WTC11 (cell line): ENCODE measurements around the gene TBX5. TPM values are rescaled to one million over a fixed set of nuclear protein-coding genes. Genes with fewer than 3 reads are reported as not detected.
A peak's percentile ranks its signal among the peaks of the same experiment; 100 is the strongest.

Source experiments
- ATAC-seq: fragments of 200-7000 bp; cut with Tn5 transposase; 2 replicates; pipeline ENCODE4 v1.10.0; 2021; ENCODE audit warnings: mild to moderate bottlenecking, moderate library complexity
- CTCF ChIA-PET: fragments of 300-600 bp; sonication (Branson Sonifier 250); formaldehyde crosslinking; loops from one replicate; lab custom pipeline; 2021; ENCODE audit warnings: antibody characterized with exemption; lab: Charles Lee
- POLR2A ChIA-PET: fragments of 350-600 bp; sonication (Branson Sonifier 250); formaldehyde crosslinking; loops from one replicate; lab custom pipeline; 2021; ENCODE audit warnings: antibody characterized with exemption; lab: Charles Lee
- DNase-seq: peaks from one replicate; pipeline ENCODE4 v3.0.0; 2021; ENCODE audit warnings: low spot score
- H3K27ac Mint-ChIP-seq: 2 replicates; pipeline ENCODE4 v1.8.0; 2021; ENCODE audit warnings: mixed read lengths
- H3K27me3 Mint-ChIP-seq: 2 replicates; pipeline ENCODE4 v1.8.0; 2021; ENCODE audit warnings: low read depth, mild to moderate bottlenecking, moderate library complexity, mixed read lengths
- H3K36me3 Mint-ChIP-seq: 2 replicates; pipeline ENCODE4 v1.8.0; 2021; ENCODE audit warnings: mixed read lengths
- H3K4me1 Mint-ChIP-seq: 2 replicates; pipeline ENCODE4 v1.8.0; 2022; ENCODE audit warnings: mixed read lengths
- H3K4me3 Mint-ChIP-seq: 2 replicates; pipeline ENCODE4 v1.8.0; 2021; ENCODE audit warnings: mild to moderate bottlenecking, moderate library complexity, mixed read lengths
- H3K9me3 Mint-ChIP-seq: 2 replicates; pipeline ENCODE4 v1.8.0; 2021; ENCODE audit warnings: mixed read lengths
- ATF1 ChIP-seq: sonication (generic); formaldehyde crosslinking; IDR thresholded peaks from 2 replicates; pipeline ENCODE4 v1.8.1; 2023; ENCODE audit warnings: mild to moderate bottlenecking, moderate library complexity, missing genetic modification reagents
- ELF4 ChIP-seq: sonication (generic); formaldehyde crosslinking; IDR thresholded peaks from 2 replicates; pipeline ENCODE4 v1.8.1; 2022; ENCODE audit warnings: low read depth, mild to moderate bottlenecking, moderate library complexity, missing genetic modification reagents
- FOXK1 ChIP-seq: sonication (generic); formaldehyde crosslinking; IDR thresholded peaks from 2 replicates; pipeline ENCODE4 v1.8.0; 2022; ENCODE audit warnings: mild to moderate bottlenecking, moderate library complexity, missing genetic modification reagents
- GRHL2 ChIP-seq: fragments of 250-450 bp; sonication (Bioruptor Pico); IDR thresholded peaks from 2 replicates; pipeline ENCODE4 v1.8.0; 2022; ENCODE audit warnings: mild to moderate bottlenecking, moderate library complexity; ENCODE audit not compliant: insufficient replicate concordance, severe bottlenecking
- JUN ChIP-seq: sonication (generic); formaldehyde crosslinking; IDR thresholded peaks from 2 replicates; pipeline ENCODE4 v1.8.0; 2023; ENCODE audit warnings: mild to moderate bottlenecking, missing genetic modification reagents
- KAT7 ChIP-seq: sonication (generic); formaldehyde crosslinking; IDR thresholded peaks from 2 replicates; pipeline ENCODE4 v1.8.1; 2023; ENCODE audit warnings: missing genetic modification reagents, mild to moderate bottlenecking, borderline replicate concordance
- MXD4 ChIP-seq: fragments of 250-450 bp; sonication (Bioruptor Pico); IDR thresholded peaks from 2 replicates; pipeline ENCODE4 v1.8.0; 2021; ENCODE audit warnings: mild to moderate bottlenecking, moderate library complexity, borderline replicate concordance
- NFE2L1 ChIP-seq: sonication (generic); formaldehyde crosslinking; IDR thresholded peaks from 2 replicates; pipeline ENCODE4 v1.8.1; 2023; ENCODE audit warnings: missing genetic modification reagents
- NR2C2 ChIP-seq: sonication (generic); formaldehyde crosslinking; IDR thresholded peaks from 2 replicates; pipeline ENCODE4 v1.8.0; 2022; ENCODE audit warnings: mild to moderate bottlenecking, missing genetic modification reagents
- ZNF232 ChIP-seq: sonication (generic); formaldehyde crosslinking; IDR thresholded peaks from 2 replicates; pipeline ENCODE4 v1.8.0; 2022; ENCODE audit warnings: mild to moderate bottlenecking, missing genetic modification reagents
- ZNF423 ChIP-seq: fragments of 250-450 bp; sonication (Bioruptor Pico); IDR thresholded peaks from 2 replicates; pipeline ENCODE4 v2.1.2; 2022; ENCODE audit warnings: mild to moderate bottlenecking, moderate library complexity
- total RNA-seq: library from RNA; stranded (reverse); gene quantifications from 3 replicates; pipeline ENCODE4 v1.2.3, GENCODE V29; 2021
- TF ChIP-seq, protein P1 (sequence below): sonication (generic); formaldehyde crosslinking; IDR thresholded peaks from 2 replicates; pipeline ENCODE4 v1.8.0; 2022; ENCODE audit warnings: mild to moderate bottlenecking, missing genetic modification reagents
- TF ChIP-seq, protein P2 (sequence below): sonication (generic); formaldehyde crosslinking; conservative IDR thresholded peaks from 2 replicates; pipeline ENCODE4 v1.8.1; 2023; ENCODE audit warnings: mild to moderate bottlenecking, low read depth, missing genetic modification reagents, moderate library complexity
- TF ChIP-seq, protein P3 (sequence below): sonication (generic); formaldehyde crosslinking; IDR thresholded peaks from 2 replicates; pipeline ENCODE4 v1.8.0; 2022; ENCODE audit warnings: mild to moderate bottlenecking, missing genetic modification reagents
- TF ChIP-seq, protein P4 (sequence below): sonication (generic); formaldehyde crosslinking; IDR thresholded peaks from 2 replicates; pipeline ENCODE4 v1.8.1; 2022; ENCODE audit warnings: low read depth, mild to moderate bottlenecking, moderate library complexity, missing genetic modification reagents, borderline replicate concordance
- TF ChIP-seq, protein P5 (sequence below): sonication (generic); formaldehyde crosslinking; IDR thresholded peaks from 2 replicates; pipeline ENCODE4 v1.8.0; 2022; ENCODE audit warnings: missing genetic modification reagents
- TF ChIP-seq, protein P6 (sequence below): sonication (generic); formaldehyde crosslinking; IDR thresholded peaks from 2 replicates; pipeline ENCODE4 v1.8.1; 2022; ENCODE audit warnings: mild to moderate bottlenecking, moderate library complexity, missing genetic modification reagents
- TF ChIP-seq, protein P7 (sequence below): sonication (generic); formaldehyde crosslinking; IDR thresholded peaks from 2 replicates; pipeline ENCODE4 v1.8.0; 2022; ENCODE audit warnings: mild to moderate bottlenecking, missing genetic modification reagents

TBX5 gene
- total RNA-seq, 1 experiment from 2014 or later = 0.33 TPM

DNA sequence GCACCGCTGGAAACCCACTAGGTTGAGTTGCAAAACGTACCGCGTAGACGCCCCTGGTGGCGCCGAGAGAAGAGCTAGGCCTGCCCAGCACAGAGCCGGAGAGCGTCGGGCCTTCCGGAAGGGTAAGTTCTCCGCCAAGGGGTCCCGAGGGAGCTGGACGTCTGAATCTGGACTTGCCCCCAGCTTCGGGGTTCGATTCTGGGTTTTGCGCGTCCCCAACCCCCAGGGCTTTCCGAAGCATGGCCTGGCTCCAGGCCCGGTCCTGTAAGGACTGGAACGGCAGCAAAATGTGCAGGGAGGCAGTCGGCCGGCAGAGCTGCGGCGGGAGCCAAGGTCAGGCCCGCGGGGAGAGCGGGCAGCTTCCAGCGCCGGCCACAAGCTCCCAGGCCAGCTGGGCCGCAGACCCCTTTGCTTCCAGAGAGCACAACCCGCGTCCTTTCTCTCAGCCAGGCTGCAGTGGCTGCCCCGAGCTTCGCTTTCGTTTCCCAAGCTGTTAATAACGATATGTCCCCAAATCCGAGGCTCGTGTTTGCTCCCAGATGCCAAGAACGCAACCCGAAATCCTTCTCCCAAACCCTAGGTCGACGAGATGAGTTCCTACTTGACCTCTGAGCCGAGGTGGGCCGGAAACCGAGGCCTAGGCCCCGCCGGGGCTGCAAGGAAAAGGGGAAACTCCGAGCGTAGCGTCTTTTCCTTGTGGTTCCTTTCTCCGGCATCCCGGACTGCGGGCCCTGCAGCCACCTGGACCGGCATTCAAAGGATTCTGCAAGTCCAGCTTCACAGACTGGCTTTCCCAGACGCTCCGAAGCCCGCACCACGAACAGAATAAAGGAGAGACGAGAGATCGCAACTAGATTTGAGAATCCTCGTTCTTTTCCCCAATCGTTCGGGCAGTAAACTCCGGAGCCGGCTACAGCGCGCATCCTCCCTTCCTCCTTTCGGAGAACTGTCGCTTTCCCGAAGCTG lies 3.2 kb upstream of the TBX5 start:
- DNase-seq = peak; percentile 55
- peak; percentile 28 for ATAC-seq
- TF ChIP-seq FOXK1 (CRISPR knock-in tag) (no peak), ATF1 (CRISPR knock-in tag) (no peak), NR2C2 (CRISPR knock-in tag) (no peak)
- TF ChIP-seq, protein P1, sequence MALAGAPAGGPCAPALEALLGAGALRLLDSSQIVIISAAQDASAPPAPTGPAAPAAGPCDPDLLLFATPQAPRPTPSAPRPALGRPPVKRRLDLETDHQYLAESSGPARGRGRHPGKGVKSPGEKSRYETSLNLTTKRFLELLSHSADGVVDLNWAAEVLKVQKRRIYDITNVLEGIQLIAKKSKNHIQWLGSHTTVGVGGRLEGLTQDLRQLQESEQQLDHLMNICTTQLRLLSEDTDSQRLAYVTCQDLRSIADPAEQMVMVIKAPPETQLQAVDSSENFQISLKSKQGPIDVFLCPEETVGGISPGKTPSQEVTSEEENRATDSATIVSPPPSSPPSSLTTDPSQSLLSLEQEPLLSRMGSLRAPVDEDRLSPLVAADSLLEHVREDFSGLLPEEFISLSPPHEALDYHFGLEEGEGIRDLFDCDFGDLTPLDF (CRISPR knock-in tag) = no peak
- H3K4me3 Mint-ChIP-seq = peak overlapping the region; percentile 61
- ChIA-PET CTCF (interaction anchor here (0.6 to 2.8 kb wide), 9 partner anchors 30 to 429 kb away, joined by 3 to 9 read pairs (median 6); no protein-coding TSS in a partner anchor), POLR2A (interaction anchor here (0.6 to 1.2 kb wide), 3 partner anchors 30 to 371 kb away, joined by 3 to 7 read pairs (median 3); no protein-coding TSS in a partner anchor)
- H3K27ac Mint-ChIP-seq = no peak overlapping the region
- peaks cover 100% of the 10 kb centered on the region for H3K27me3 Mint-ChIP-seq
- no peaks in the 10 kb centered on the region for H3K36me3 Mint-ChIP-seq
- H3K4me1 Mint-ChIP-seq = peaks cover 86% of the 10 kb centered on the region
- no peaks in the 10 kb centered on the region for H3K9me3 Mint-ChIP-seq

DNA sequence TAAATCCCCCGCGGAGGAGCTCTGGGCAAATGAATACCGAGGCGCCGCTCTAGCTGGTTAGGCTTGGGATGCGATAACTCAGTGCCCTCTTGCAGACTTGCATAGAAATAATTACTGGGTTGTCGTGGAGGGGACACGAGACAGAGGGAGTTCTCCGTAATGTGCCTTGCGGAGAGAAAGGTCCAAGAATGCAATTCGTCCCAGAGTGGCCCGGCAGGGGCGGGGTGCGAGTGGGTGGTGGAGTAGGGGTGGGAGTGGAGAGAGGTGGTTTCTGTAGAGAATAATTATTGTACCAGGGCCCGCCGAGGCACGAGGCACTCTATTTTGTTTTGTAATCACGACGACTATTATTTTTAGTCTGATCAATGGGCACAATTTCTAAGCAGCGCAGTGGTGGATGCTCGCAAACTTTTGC lies 2.5 kb upstream of the TBX5 start:
- no peak for ATAC-seq
- peaks cover 90% of the 10 kb centered on the region for H3K4me1 Mint-ChIP-seq
- peaks cover 100% of the 10 kb centered on the region for H3K27me3 Mint-ChIP-seq
- peak overlapping the region; percentile 61 for H3K4me3 Mint-ChIP-seq
- no peaks in the 10 kb centered on the region for H3K9me3 Mint-ChIP-seq
- H3K36me3 Mint-ChIP-seq = no peaks in the 10 kb centered on the region
- CTCF ChIA-PET = interaction anchor here (0.9 to 2.8 kb wide), 7 partner anchors 31 to 428 kb away, joined by 3 to 9 read pairs (median 6); no protein-coding TSS in a partner anchor
- no peak for DNase-seq
- no peak overlapping the region for H3K27ac Mint-ChIP-seq
- POLR2A ChIA-PET = interaction anchor here (0.6 to 1.2 kb wide), 3 partner anchors 31 to 372 kb away, joined by 3 to 7 read pairs (median 3); no protein-coding TSS in a partner anchor
- no peak for TF ChIP-seq JUN (CRISPR knock-in tag)
- no peak for TF ChIP-seq ELF4
- TF ChIP-seq GRHL2 (CRISPR knock-in tag) = no peak
- TF ChIP-seq, protein P2, sequence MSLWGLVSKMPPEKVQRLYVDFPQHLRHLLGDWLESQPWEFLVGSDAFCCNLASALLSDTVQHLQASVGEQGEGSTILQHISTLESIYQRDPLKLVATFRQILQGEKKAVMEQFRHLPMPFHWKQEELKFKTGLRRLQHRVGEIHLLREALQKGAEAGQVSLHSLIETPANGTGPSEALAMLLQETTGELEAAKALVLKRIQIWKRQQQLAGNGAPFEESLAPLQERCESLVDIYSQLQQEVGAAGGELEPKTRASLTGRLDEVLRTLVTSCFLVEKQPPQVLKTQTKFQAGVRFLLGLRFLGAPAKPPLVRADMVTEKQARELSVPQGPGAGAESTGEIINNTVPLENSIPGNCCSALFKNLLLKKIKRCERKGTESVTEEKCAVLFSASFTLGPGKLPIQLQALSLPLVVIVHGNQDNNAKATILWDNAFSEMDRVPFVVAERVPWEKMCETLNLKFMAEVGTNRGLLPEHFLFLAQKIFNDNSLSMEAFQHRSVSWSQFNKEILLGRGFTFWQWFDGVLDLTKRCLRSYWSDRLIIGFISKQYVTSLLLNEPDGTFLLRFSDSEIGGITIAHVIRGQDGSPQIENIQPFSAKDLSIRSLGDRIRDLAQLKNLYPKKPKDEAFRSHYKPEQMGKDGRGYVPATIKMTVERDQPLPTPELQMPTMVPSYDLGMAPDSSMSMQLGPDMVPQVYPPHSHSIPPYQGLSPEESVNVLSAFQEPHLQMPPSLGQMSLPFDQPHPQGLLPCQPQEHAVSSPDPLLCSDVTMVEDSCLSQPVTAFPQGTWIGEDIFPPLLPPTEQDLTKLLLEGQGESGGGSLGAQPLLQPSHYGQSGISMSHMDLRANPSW (CRISPR knock-in tag) = no peak
- TF ChIP-seq, protein P3, sequence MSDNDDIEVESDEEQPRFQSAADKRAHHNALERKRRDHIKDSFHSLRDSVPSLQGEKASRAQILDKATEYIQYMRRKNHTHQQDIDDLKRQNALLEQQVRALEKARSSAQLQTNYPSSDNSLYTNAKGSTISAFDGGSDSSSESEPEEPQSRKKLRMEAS = no peak
- TF ChIP-seq, protein P4, sequence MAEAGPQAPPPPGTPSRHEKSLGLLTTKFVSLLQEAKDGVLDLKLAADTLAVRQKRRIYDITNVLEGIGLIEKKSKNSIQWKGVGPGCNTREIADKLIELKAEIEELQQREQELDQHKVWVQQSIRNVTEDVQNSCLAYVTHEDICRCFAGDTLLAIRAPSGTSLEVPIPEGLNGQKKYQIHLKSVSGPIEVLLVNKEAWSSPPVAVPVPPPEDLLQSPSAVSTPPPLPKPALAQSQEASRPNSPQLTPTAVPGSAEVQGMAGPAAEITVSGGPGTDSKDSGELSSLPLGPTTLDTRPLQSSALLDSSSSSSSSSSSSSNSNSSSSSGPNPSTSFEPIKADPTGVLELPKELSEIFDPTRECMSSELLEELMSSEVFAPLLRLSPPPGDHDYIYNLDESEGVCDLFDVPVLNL (CRISPR knock-in tag) = no peak
- no peak for TF ChIP-seq KAT7 (CRISPR knock-in tag)
- TF ChIP-seq MXD4 (CRISPR knock-in tag) = no peak
- TF ChIP-seq, protein P5, sequence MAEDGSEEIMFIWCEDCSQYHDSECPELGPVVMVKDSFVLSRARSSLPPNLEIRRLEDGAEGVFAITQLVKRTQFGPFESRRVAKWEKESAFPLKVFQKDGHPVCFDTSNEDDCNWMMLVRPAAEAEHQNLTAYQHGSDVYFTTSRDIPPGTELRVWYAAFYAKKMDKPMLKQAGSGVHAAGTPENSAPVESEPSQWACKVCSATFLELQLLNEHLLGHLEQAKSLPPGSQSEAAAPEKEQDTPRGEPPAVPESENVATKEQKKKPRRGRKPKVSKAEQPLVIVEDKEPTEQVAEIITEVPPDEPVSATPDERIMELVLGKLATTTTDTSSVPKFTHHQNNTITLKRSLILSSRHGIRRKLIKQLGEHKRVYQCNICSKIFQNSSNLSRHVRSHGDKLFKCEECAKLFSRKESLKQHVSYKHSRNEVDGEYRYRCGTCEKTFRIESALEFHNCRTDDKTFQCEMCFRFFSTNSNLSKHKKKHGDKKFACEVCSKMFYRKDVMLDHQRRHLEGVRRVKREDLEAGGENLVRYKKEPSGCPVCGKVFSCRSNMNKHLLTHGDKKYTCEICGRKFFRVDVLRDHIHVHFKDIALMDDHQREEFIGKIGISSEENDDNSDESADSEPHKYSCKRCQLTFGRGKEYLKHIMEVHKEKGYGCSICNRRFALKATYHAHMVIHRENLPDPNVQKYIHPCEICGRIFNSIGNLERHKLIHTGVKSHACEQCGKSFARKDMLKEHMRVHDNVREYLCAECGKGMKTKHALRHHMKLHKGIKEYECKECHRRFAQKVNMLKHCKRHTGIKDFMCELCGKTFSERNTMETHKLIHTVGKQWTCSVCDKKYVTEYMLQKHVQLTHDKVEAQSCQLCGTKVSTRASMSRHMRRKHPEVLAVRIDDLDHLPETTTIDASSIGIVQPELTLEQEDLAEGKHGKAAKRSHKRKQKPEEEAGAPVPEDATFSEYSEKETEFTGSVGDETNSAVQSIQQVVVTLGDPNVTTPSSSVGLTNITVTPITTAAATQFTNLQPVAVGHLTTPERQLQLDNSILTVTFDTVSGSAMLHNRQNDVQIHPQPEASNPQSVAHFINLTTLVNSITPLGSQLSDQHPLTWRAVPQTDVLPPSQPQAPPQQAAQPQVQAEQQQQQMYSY (CRISPR knock-in tag) = no peak
- TF ChIP-seq ZNF232 = no peak
- no peak for TF ChIP-seq ZNF423
- TF ChIP-seq, protein P6, sequence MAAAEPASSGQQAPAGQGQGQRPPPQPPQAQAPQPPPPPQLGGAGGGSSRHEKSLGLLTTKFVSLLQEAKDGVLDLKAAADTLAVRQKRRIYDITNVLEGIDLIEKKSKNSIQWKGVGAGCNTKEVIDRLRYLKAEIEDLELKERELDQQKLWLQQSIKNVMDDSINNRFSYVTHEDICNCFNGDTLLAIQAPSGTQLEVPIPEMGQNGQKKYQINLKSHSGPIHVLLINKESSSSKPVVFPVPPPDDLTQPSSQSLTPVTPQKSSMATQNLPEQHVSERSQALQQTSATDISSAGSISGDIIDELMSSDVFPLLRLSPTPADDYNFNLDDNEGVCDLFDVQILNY (CRISPR knock-in tag) = no peak
- TF ChIP-seq, protein P7, sequence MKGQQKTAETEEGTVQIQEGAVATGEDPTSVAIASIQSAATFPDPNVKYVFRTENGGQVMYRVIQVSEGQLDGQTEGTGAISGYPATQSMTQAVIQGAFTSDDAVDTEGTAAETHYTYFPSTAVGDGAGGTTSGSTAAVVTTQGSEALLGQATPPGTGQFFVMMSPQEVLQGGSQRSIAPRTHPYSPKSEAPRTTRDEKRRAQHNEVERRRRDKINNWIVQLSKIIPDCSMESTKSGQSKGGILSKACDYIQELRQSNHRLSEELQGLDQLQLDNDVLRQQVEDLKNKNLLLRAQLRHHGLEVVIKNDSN (CRISPR knock-in tag) = no peak
- no peak for TF ChIP-seq NR2C2 (CRISPR knock-in tag)
- no peak for TF ChIP-seq NFE2L1 (CRISPR knock-in tag)
